IMR-90 (cell line): Measurements from ENCODE around the gene CHN1. TPM values are rescaled to one million over a fixed set of nuclear protein-coding genes. Genes with fewer than 3 reads are reported as not detected.
A peak's percentile ranks its signal among the peaks of the same experiment; 100 is the strongest.

Experiments used
- ATAC-seq: fragments of 200-7000 bp; cut with Tn5 transposase; 2 replicates; pipeline ENCODE4 v1.9.1; 2020; ENCODE audit warnings: low read depth, mild to moderate bottlenecking, moderate library complexity
- BruUV-seq: library from RNA; stranded (reverse); fragments of 400-500 nt; replicated peaks from 2 replicates; lab custom pipeline; 2021; lab: Mats Ljungman, UMichigan
- CTCF ChIA-PET: fragments of 300-600 bp; formaldehyde crosslinking; extraction: SDS; loops from one replicate; lab custom pipeline; 2021; ENCODE audit warnings: antibody characterized with exemption; lab: Yijun Ruan, JAX
- POLR2A ChIA-PET: fragments of 300-600 bp; sonication (Branson Sonifier 250); formaldehyde crosslinking; loops from one replicate; lab custom pipeline; 2022; ENCODE audit warnings: antibody characterized with exemption; ENCODE audit not compliant: unreplicated experiment; lab: Charles Lee
- DNase-seq: peaks from one replicate; pipeline ENCODE4 v3.0.0; 2013
- H2AFZ ChIP-seq: replicated peaks from 2 replicates; pipeline ENCODE3; 2013; ENCODE audit warnings: low read length, mild to moderate bottlenecking; ENCODE audit not compliant: poor library complexity
- H2AK5ac ChIP-seq: 2 replicates; pipeline ENCODE4 v1.6.1; 2013; ENCODE audit warnings: low read depth, low read length, inconsistent platforms
- H2AK9ac ChIP-seq: replicated peaks from 2 replicates; pipeline ENCODE3; 2013; ENCODE audit warnings: mild to moderate bottlenecking, low read depth, low read length, moderate library complexity; ENCODE audit not compliant: poor library complexity
- H2BK120ac ChIP-seq: 2 replicates; pipeline ENCODE4 v1.6.1; 2013; ENCODE audit warnings: low read depth, low read length, inconsistent platforms
- H2BK15ac ChIP-seq: 3 replicates; pipeline ENCODE4 v1.6.1; 2013; ENCODE audit warnings: low read depth, low read length, inconsistent platforms
- H2BK20ac ChIP-seq: 2 replicates; pipeline ENCODE4 v1.6.1; 2013; ENCODE audit warnings: low read depth, mild to moderate bottlenecking, inconsistent platforms, low read length, moderate library complexity
- H2BK5ac ChIP-seq: 2 replicates; pipeline ENCODE4 v1.6.1; 2013; ENCODE audit warnings: mild to moderate bottlenecking, low read depth, low read length, inconsistent platforms; ENCODE audit not compliant: poor library complexity, severe bottlenecking
- H3K14ac ChIP-seq: replicated peaks from 2 replicates; pipeline ENCODE4 v1.6.1; 2013; ENCODE audit warnings: low read depth, low read length, inconsistent platforms
- H3K18ac ChIP-seq: 2 replicates; pipeline ENCODE4 v1.6.1; 2013; ENCODE audit warnings: low read depth, low read length, control low read depth
- H3K23ac ChIP-seq: 2 replicates; pipeline ENCODE4 v1.6.1; 2013; ENCODE audit warnings: low read depth, low read length, inconsistent platforms
- H3K27ac ChIP-seq: 2 replicates; pipeline ENCODE4 v1.5.1; 2013; ENCODE audit warnings: mild to moderate bottlenecking, control low read depth, low read length; ENCODE audit not compliant: insufficient read depth
- H3K27me3 ChIP-seq: 2 replicates; pipeline ENCODE4 v1.6.1; 2013; ENCODE audit warnings: low read length; ENCODE audit not compliant: control insufficient read depth, insufficient read depth
- H3K36me3 ChIP-seq: 2 replicates; pipeline ENCODE4 v1.6.1; 2013; ENCODE audit warnings: low read length, mixed read lengths; ENCODE audit not compliant: control insufficient read depth, insufficient read depth
- H3K4ac ChIP-seq: 2 replicates; pipeline ENCODE4 v1.6.1; 2013; ENCODE audit warnings: low read depth, low read length, inconsistent platforms
- H3K4me1 ChIP-seq: 2 replicates; pipeline ENCODE4 v1.6.1; 2013; ENCODE audit warnings: low read length, mixed read lengths; ENCODE audit not compliant: control insufficient read depth, insufficient read depth
- H3K4me2 ChIP-seq: 2 replicates; pipeline ENCODE4 v1.6.1; 2013; ENCODE audit warnings: low read depth, mild to moderate bottlenecking, control low read depth, low read length, moderate library complexity
- H3K4me3 ChIP-seq: 2 replicates; pipeline ENCODE4 v1.5.1; 2013; ENCODE audit warnings: low read depth, mild to moderate bottlenecking, control low read depth, low read length, moderate library complexity; ENCODE audit not compliant: insufficient read depth
- H3K56ac ChIP-seq: 2 replicates; pipeline ENCODE4 v1.6.1; 2013; ENCODE audit warnings: low read length, inconsistent platforms; ENCODE audit not compliant: insufficient read depth; ENCODE audit errors: extremely low read depth
- H3K79me1 ChIP-seq, 2 experiments: 2 replicates each; pipeline ENCODE4 v1.6.1; 2013; ENCODE audit warnings: low read length in 2 of 2, inconsistent platforms in 1 of 2, low read depth in 1 of 2
- H3K9ac ChIP-seq: 2 replicates; pipeline ENCODE4 v1.6.1; 2013; ENCODE audit warnings: low read depth, low read length, control low read depth
- H3K9me1 ChIP-seq: 2 replicates; pipeline ENCODE4 v1.6.1; 2013; ENCODE audit warnings: low read length, inconsistent platforms; ENCODE audit not compliant: insufficient read depth
- H3K9me3 ChIP-seq: 2 replicates; pipeline ENCODE4 v1.6.1; 2013; ENCODE audit warnings: low read length; ENCODE audit not compliant: control insufficient read depth, insufficient read depth
- H4K20me1 ChIP-seq: 2 replicates; pipeline ENCODE4 v1.6.1; 2013; ENCODE audit warnings: low read length, inconsistent platforms; ENCODE audit not compliant: insufficient read depth
- H4K5ac ChIP-seq: 2 replicates; pipeline ENCODE4 v1.6.1; 2013; ENCODE audit warnings: mild to moderate bottlenecking, low read depth, low read length, control low read depth
- H4K8ac ChIP-seq, 2 experiments: 2 replicates each; pipeline ENCODE4 v1.6.1; 2013; ENCODE audit warnings: low read depth in 2 of 2, low read length in 2 of 2, control low read depth in 1 of 2, inconsistent platforms in 1 of 2
- H4K91ac ChIP-seq: 2 replicates; pipeline ENCODE4 v1.6.1; 2013; ENCODE audit warnings: low read depth, low read length, inconsistent platforms; ENCODE audit not compliant: insufficient read depth
- POLR2A ChIP-seq: IDR thresholded peaks from 2 replicates; pipeline ENCODE4 v1.6.1; 2012; ENCODE audit warnings: mild to moderate bottlenecking, low read depth, low read length
- WGBS, 2 experiments: methylation state at CpG; one replicate each; pipeline versions ENCODE4 v1.1.5 to v1.1.7; 2013; ENCODE audit warnings: missing lambda C conversion rate in 2 of 2; ENCODE audit not compliant: insufficient read length in 1 of 2; ENCODE audit errors: extremely low coverage in 2 of 2; 5-methylcytosine and 5-hydroxymethylcytosine counted together
- dilution Hi-C: fragments of 300-500 bp; cut with HindIII; formaldehyde crosslinking; loops from one replicate; pipeline ENCODE4 v1.14.3; 2018; ENCODE audit warnings: low sequenced_read_pairs; ENCODE audit not compliant: unreplicated experiment
- in situ Hi-C: fragments of 300-500 bp; cut with MboI; formaldehyde crosslinking; loops from 3 replicates; pipeline ENCODE4 v1.14.3; 2019; ENCODE audit warnings: low sequenced_read_pairs, inconsistent platforms, mixed read lengths
- intact Hi-C: fragments of 100-400 bp; cut with micrococcal nuclease; formaldehyde crosslinking; loops from 2 replicates; pipeline ENCODE4 v1.10.0; 2022
- polyA plus RNA-seq, 3 experiments: library from polyadenylated mRNA; depleted of rRNA; stranded (reverse); fragments of >200 nt; gene quantifications; 2 replicates each; pipeline ENCODE4 v1.2.3, GENCODE V29; 2012; ENCODE audit warnings: low replicate concordance in 1 of 3
- total RNA-seq: library from RNA; depleted of rRNA; stranded (reverse); fragments of >200 nt; gene quantifications from 2 replicates; pipeline ENCODE4 v1.2.3, GENCODE V29; 2012

The CHN1 gene
- total and polyA plus RNA-seq, 2 of the 4 experiments (the other 2 are of a cell fraction) = 58.4 to 66.9 TPM

DNA sequence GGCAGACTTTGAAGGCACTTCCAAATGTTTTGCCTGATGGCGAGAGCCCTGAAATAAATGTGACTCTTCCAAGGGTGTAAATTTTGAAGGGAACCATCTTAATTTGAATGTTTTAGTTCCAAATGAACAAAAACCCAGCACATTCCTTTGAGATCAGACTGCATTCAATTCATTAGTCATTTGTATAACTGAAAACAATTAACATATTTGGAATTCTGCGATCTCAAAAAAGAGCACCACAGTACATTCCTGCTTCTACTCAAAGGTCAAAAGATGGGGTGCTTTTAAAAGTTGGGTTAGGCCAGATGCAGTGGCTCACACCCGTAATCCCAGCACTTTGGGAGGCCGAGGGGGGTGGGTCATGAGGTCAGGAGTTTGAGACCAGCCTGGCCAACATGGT lies 202.7 kb downstream of the CHN1 start:
- no peak overlapping the region for H2AFZ ChIP-seq
- no TSS peak for BruUV-seq
- peak overlapping the region; percentile 94 for H2BK120ac ChIP-seq
- dilution Hi-C loops = no loop called here
- H4K91ac ChIP-seq = peak overlapping the region; percentile 89
- peak overlapping the region; percentile 76 for H3K4ac ChIP-seq
- peak overlapping the region; percentile 75; the same call in 1 of the 2 replicates for H4K5ac ChIP-seq
- intact Hi-C loops = no loop called here
- peak overlapping the region; percentile 98; the same call in 1 of the 2 replicates for H2BK20ac ChIP-seq
- H3K18ac ChIP-seq = peak overlapping the region; percentile 97; the same call in 1 of the 2 replicates
- H3K36me3 ChIP-seq = peaks cover 22% of the 10 kb centered on the region
- H3K4me3 ChIP-seq = no peak overlapping the region
- peak overlapping the region; percentile 57; the same call in 1 of the 2 replicates for H3K14ac ChIP-seq
- H3K27ac ChIP-seq = peak overlapping the region; percentile 88
- peak overlapping the region; percentile 49; the same call in 2 of the 3 replicates for H2BK15ac ChIP-seq
- DNase-seq = peak; percentile 52
- H3K56ac ChIP-seq = peak overlapping the region; percentile 87; the same call in 1 of the 2 replicates
- peaks cover 37% of the 10 kb centered on the region for H3K4me1 ChIP-seq
- ChIA-PET POLR2A (no interaction called here), CTCF (no interaction called here)
- H3K27me3 ChIP-seq = no peaks in the 10 kb centered on the region
- H3K9ac ChIP-seq = no peak overlapping the region; the same call in 1 of the 2 replicates
- peaks cover 15% of the 10 kb centered on the region for H3K9me1 ChIP-seq
- in situ Hi-C loops = no loop called here
- WGBS, 2 experiments = no CpG with 5 or more reads among the region's 4 CpGs
- ATAC-seq = peak; percentile 27
- peak overlapping the region; percentile 75; the same call in 1 of the 2 replicates for H2AK5ac ChIP-seq
- peak overlapping the region; percentile 86 to 91 for H4K8ac ChIP-seq
- no peak for TF ChIP-seq POLR2A
- no peak overlapping the region for H2AK9ac ChIP-seq
- peak overlapping the region; percentile 68; the same call in 1 of the 2 replicates for H3K4me2 ChIP-seq
- H3K9me3 ChIP-seq = no peaks in the 10 kb centered on the region
- H3K23ac ChIP-seq = peak overlapping the region; percentile 58; the same call in 1 of the 2 replicates
- H3K79me1 ChIP-seq = peaks cover 0 to 23% of the 10 kb centered on the region in 2 experiments; a peak in 2 of 4 replicates
- no peaks in the 10 kb centered on the region for H4K20me1 ChIP-seq
- H2BK5ac ChIP-seq = peak overlapping the region; percentile 99
